Duodenal mucosa (tissue), 2 donors: Measurements from ENCODE around the gene HOXD8.

Experiments used
- H3K27ac ChIP-seq: one replicate; pipeline ENCODE4 v1.7.0; 2013; ENCODE audit warnings: low read depth, low read length
- H3K27me3 ChIP-seq, 2 donors: one replicate each; pipeline ENCODE4 v1.7.0; 2013; ENCODE audit warnings: low read length in 2 of 2, control low read depth in 1 of 2; ENCODE audit not compliant: insufficient read depth in 2 of 2, control insufficient read depth in 1 of 2
- H3K36me3 ChIP-seq, 2 donors: one replicate each; pipeline ENCODE4 v1.7.0; 2013; ENCODE audit warnings: low read length in 2 of 2, control low read depth in 1 of 2; ENCODE audit not compliant: insufficient read depth in 2 of 2, control insufficient read depth in 1 of 2
- H3K4me1 ChIP-seq, 2 donors: one replicate each; pipeline ENCODE4 v1.7.0; 2013; ENCODE audit warnings: low read length in 2 of 2, control low read depth in 1 of 2; ENCODE audit not compliant: insufficient read depth in 2 of 2, control insufficient read depth in 1 of 2
- H3K4me3 ChIP-seq, 2 donors: one replicate each; pipeline ENCODE4 v1.7.0; 2013; ENCODE audit warnings: low read length in 2 of 2, low read depth in 1 of 2
- H3K9ac ChIP-seq, 2 donors: one replicate each; pipeline ENCODE4 v1.7.0; 2013; ENCODE audit warnings: low read length in 2 of 2, low read depth in 1 of 2
- H3K9me3 ChIP-seq, 2 donors: one replicate each; pipeline ENCODE4 v1.7.0; 2013; ENCODE audit warnings: low read length in 2 of 2, control low read depth in 1 of 2; ENCODE audit not compliant: control insufficient read depth in 1 of 2

Gene HOXD8

DNA sequence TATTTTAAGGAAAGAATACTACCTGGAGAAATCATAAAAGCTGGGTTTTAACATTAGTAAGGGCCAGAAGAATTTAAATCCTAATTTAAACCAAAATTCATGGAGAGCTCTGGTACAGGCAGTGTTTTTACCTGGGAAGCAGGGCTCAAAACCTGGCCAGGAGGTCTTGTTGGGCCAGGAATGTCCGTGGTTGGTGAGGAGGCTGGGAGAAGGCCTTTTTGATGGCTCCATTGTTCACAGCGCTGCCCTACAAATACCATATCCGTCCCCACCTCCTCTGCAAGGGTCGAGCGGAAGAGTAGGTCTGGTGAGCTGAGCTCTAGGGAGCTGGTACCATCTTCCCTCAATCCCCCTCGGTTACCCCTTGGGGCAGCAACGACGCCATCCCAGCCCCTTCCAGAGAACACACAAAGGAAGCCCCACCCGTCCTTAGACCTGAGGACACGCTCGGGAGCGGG, 48.1 kb downstream of the HOXD8 start:
- Histone ChIP-seq H3K27ac (no peak overlapping the region), H3K4me1 (no peaks in the 10 kb centered on the region), H3K9ac (no peak overlapping the region), H3K4me3 (peak overlapping the region in 1 of 2 donors; percentile 40), H3K36me3 (no peaks in the 10 kb centered on the region), H3K27me3 (peaks cover 78 to 88% of the 10 kb centered on the region in 2 donors), H3K9me3 (no peaks in the 10 kb centered on the region)

DNA sequence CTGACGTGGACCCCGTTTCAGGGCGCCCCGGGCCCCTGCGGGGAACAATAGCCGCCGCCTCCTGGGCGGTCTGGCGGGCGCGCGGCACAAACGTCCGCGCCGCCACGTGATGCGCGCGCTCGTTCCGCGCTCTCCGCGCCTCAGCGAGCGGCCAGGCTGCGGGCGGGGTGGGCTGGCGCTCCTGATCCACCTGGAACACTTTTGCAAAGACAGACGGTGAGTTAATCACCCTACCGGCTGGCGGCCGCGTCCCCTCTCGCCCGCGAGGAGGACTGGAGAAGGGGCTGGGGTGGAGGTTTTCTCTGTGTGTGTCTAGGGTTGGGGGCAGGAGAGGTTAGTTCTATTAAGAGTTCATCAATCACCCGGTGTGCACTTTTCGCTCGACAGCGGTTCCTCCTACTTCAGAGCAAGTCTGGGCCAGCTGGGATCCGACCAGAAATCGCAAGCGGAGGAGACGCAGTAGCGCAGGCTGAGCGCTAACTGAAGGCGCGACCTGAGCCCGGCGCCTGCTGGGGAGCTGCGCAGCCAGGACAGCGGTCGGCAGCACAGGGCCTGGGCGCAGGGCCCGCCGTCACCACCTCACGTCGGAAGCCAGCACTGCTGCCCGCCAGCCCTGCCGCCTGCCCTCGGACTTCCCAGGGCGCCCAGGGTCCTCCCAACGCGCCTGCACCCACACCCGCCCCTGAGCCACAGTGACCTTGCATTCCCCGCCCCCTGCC, 48.7 kb downstream of the HOXD8 start:
- no peak overlapping the region for H3K9ac ChIP-seq
- H3K4me1 ChIP-seq = no peaks in the 10 kb centered on the region
- H3K27ac ChIP-seq = no peak overlapping the region
- peak overlapping the region; percentile 7 to 40 for H3K4me3 ChIP-seq
- H3K9me3 ChIP-seq = no peaks in the 10 kb centered on the region
- peaks cover 73 to 85% of the 10 kb centered on the region in 2 donors for H3K27me3 ChIP-seq
- H3K36me3 ChIP-seq = no peaks in the 10 kb centered on the region

DNA sequence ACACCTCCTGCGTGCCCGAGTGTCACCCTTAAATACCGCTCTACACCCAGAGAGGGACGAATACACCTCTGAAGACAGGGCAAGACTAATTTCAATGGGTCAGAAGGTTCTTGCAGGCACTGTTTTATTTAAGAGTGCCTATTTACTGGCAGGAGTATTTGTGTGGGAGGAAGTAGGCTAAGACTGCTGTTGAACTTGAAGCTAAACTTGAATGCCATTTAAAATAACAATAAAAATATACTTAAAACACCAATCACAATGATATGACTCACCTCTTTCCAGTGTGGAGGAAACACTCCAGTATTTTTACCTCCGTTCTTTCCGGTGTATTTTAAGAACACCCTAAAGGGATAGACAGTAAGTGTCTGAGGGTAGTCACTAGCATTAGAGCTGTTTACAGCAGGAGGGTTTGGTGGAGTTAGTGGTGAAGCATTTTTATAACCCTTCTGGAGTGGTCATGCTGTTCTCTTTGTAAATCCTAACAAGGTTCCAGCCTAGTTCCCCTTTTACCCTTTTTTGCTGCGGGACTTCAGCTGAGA, 49.3 kb downstream of the HOXD8 start:
- no peaks in the 10 kb centered on the region for H3K36me3 ChIP-seq
- H3K27ac ChIP-seq = no peak overlapping the region

DNA sequence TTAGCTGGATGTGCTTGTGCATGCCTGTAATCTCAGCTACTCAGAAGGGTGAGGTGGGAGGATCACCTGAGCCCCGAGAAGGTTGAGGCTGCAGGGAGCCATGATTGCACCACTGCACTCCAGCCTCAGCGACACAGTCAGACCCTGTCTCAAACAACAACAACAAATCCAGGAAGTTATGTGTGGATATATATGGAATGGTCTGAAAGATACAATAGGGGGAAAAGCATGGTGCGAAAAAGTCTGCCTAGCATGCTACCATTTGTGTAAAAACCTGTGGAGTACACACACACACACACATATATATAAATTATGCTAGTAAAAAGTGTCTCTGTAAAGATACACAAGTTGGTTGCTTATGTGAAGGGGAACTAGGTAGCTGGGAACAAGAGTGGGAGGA, 52.0 kb downstream of the HOXD8 start:
- Histone ChIP-seq H3K4me3 (no peak overlapping the region), H3K9me3 (no peaks in the 10 kb centered on the region), H3K4me1 (no peaks in the 10 kb centered on the region), H3K27me3 (peaks cover 48 to 71% of the 10 kb centered on the region in 2 donors), H3K9ac (no peak overlapping the region), H3K27ac (no peak overlapping the region), H3K36me3 (no peaks in the 10 kb centered on the region)

More for the DNA sequence above, 49.3 kb downstream of the HOXD8 start:
- Histone ChIP-seq H3K9ac (no peak overlapping the region), H3K9me3 (no peaks in the 10 kb centered on the region), H3K27me3 (peaks cover 70 to 80% of the 10 kb centered on the region in 2 donors), H3K4me1 (no peaks in the 10 kb centered on the region), H3K4me3 (peak overlapping the region; percentile 7 to 40)
